SK-N-MC (cell line): ENCODE data around the gene BICDL1.

Source experiments
- DNase-seq: peaks from one replicate; pipeline ENCODE4 v3.0.0-alpha.2; 2011; ENCODE audit warnings: low read depth, low spot score
- H3K27ac ChIP-seq: fragments of 200-600 bp; sonication (generic); 2 replicates; pipeline ENCODE4 v1.5.1; 2016; ENCODE audit warnings: mixed run types
- H3K36me3 ChIP-seq: fragments of 200-600 bp; sonication (generic); 2 replicates; pipeline ENCODE4 v1.6.1; 2017; ENCODE audit warnings: antibody characterized with exemption, low read length, mixed read lengths; ENCODE audit not compliant: insufficient read depth
- H3K4me3 ChIP-seq: fragments of 200-600 bp; sonication (generic); 2 replicates; pipeline ENCODE4 v1.5.1; 2016
- H3K9ac ChIP-seq: fragments of 200-600 bp; sonication (generic); 2 replicates; pipeline ENCODE4 v1.8.0; 2017; ENCODE audit warnings: mixed run types, mixed read lengths; ENCODE audit not compliant: insufficient read length
- H3K9me3 ChIP-seq: fragments of 200-600 bp; sonication (generic); 2 replicates; pipeline ENCODE4 v1.6.1; 2017; ENCODE audit warnings: low read depth, mild to moderate bottlenecking, antibody characterized with exemption, low read length, moderate library complexity, mixed read lengths
- EZH2 ChIP-seq: fragments of 200-600 bp; sonication (generic); IDR thresholded peaks from one replicate; pipeline ENCODE4 v1.6.1; 2017; ENCODE audit warnings: antibody characterized with exemption
- FOXP2 ChIP-seq: optimal IDR thresholded peaks from 2 replicates; pipeline ENCODE3; 2011; ENCODE audit warnings: mild to moderate bottlenecking, moderate library complexity; ENCODE audit not compliant: insufficient read depth; ENCODE audit errors: extremely low read length, control extremely low read depth
- POLR2AphosphoS5 ChIP-seq: IDR thresholded peaks from 2 replicates; pipeline ENCODE4 v1.6.1; 2012; ENCODE audit warnings: mild to moderate bottlenecking, low read depth, low read length, borderline replicate concordance

The BICDL1 gene

DNA sequence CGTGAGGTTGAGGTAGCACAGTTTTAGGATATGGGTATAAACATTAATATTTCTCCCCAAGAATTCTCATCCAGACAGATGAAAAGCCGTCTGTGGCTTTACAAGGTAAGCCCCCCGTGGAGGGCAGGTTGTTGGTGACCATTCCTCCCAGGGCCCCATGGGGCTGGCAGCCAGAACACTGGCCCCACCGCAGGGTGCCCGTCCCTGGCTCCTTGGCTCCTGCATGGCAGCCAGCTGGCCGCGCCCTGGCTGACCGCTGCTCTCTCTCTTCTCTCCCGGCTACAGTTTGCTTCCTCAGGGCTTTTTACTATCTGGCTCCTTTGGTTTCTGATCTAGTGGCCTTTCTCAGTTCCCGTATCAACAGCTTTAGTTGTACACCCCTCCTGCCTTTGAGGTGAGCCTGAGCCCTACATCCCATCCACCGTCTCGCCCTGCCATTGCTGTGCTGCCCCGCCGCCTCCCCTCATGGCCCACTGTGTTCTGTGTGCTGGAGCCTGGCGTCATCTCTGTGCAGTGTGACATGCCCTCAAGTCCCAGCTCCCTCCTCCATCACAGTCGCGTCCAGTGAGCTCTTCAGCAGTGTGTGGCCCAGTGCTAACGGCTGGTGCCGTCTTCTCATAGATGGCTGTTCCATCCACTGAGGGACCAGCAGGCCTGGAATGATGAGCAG, 101.7 kb downstream of the BICDL1 start:
- no peaks in the 10 kb centered on the region for H3K9me3 ChIP-seq
- no peak overlapping the region for H3K4me3 ChIP-seq
- H3K9ac ChIP-seq = no peak overlapping the region
- no peaks in the 10 kb centered on the region for H3K36me3 ChIP-seq
- no peak overlapping the region for H3K27ac ChIP-seq
- no peak for TF ChIP-seq EZH2
- no peak for TF ChIP-seq FOXP2
- TF ChIP-seq POLR2AphosphoS5 = no peak
- no peak for DNase-seq

DNA sequence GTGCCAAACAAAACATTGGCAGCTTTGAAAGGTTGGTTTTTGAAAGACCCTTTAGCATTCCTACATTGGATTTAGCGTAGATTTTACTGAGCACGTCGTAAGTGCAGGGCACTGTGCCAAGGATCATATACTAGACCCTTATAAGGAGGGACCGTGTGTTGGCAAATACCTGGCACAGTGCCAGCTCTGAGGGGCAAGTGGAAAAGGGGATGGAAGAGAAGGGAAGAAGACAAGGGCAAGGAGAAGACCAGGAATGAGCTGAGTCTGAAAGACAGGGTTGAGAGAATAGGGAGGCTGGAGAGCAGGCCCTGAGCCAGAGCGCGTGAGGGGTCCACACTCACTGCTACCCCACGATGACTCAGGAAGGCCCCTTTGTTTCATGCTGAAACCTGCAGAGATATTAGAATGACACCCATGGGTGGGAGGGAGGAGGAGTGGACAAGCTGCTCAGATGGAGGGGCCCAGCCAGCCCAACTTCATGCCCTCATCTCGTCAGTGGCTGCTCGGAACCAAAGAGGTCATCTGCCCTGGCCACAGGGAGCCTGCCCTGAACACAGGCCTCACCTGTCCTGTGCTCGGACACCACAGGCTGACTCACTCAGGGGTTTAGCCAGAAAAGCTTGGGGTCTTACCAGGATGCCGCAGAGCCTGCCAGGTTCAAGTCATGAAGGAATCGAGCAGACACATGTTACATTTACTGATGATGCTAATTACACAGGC, 102.5 kb downstream of the BICDL1 start:
- Histone ChIP-seq H3K36me3 (peaks cover 4% of the 10 kb centered on the region; the same call in 1 of the 2 replicates), H3K9ac (no peak overlapping the region), H3K4me3 (no peak overlapping the region), H3K27ac (no peak overlapping the region), H3K9me3 (no peaks in the 10 kb centered on the region)
- no peak for DNase-seq
- TF ChIP-seq POLR2AphosphoS5 (no peak), FOXP2 (no peak), EZH2 (no peak)

GRCh38 chr12:120092551-120093335, 103.7 kb downstream of the BICDL1 start:
- no peak for TF ChIP-seq EZH2
- DNase-seq = no peak
- Histone ChIP-seq H3K4me3 (no peak overlapping the region), H3K9me3 (no peaks in the 10 kb centered on the region), H3K27ac (no peak overlapping the region), H3K9ac (no peak overlapping the region), H3K36me3 (peaks cover 4% of the 10 kb centered on the region; the same call in 1 of the 2 replicates)

GRCh38 chr12:120093336-120093591, 104.2 kb downstream of the BICDL1 start:
- no peak for TF ChIP-seq FOXP2
- no peak for TF ChIP-seq POLR2AphosphoS5
- Histone ChIP-seq H3K4me3 (no peak overlapping the region), H3K9me3 (no peaks in the 10 kb centered on the region), H3K27ac (no peak overlapping the region), H3K9ac (no peak overlapping the region), H3K36me3 (peaks cover 7% of the 10 kb centered on the region; the same call in 1 of the 2 replicates)
- DNase-seq = no peak

DNA sequence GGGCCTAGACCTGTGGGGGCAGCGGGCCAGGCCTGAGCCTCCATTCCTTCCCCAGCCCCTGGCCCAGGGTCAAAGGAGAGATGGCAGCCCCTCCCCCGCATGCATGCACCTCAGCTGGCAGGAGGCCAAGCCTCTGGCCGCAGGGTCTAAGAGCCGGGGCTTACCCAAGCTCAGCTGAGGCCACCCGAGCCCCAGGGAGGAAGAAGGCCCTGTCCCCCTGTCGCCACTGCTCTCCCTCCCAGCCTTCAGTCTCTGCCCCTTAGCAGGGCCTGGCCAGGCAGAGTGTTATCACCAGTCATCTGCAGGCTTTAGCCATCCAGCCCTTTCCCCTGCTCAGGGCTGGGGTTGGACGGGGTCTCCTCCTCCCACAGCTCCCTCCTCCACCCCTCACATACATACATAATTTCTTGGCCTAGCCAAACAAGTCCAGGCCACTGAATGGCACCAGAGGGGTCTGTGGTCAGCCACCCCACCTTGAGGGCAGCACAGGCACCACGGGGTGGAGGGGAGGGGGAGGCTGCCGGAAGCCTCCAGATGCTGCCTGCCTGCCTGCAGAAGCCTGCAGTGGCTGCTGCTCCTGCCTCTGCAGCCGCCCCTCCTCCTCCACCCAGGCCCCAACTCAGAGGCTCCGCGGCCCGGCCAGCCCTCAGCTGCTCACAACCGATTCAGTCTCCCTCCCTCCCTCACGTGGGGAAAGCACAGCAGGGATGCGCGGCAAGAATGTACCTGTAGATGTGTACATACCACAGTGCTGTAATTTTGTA, 104.7 kb downstream of the BICDL1 start:
- no peak for DNase-seq
- Histone ChIP-seq H3K36me3 (peaks cover 10% of the 10 kb centered on the region; the same call in 1 of the 2 replicates), H3K9me3 (no peaks in the 10 kb centered on the region), H3K9ac (no peak overlapping the region), H3K4me3 (no peak overlapping the region), H3K27ac (no peak overlapping the region)
- TF ChIP-seq POLR2AphosphoS5 (no peak), EZH2 (no peak), FOXP2 (no peak)

GRCh38 chr12:120094485-120094884, 105.4 kb downstream of the BICDL1 start:
- peak overlapping the region; percentile 25; the same call in 1 of the 2 replicates for H3K27ac ChIP-seq
- DNase-seq = no peak
- no peak for TF ChIP-seq POLR2AphosphoS5
- no peak overlapping the region for H3K4me3 ChIP-seq
- no peak overlapping the region for H3K9ac ChIP-seq
- peaks cover 10% of the 10 kb centered on the region; the same call in 1 of the 2 replicates for H3K36me3 ChIP-seq
- H3K9me3 ChIP-seq = no peaks in the 10 kb centered on the region

DNA sequence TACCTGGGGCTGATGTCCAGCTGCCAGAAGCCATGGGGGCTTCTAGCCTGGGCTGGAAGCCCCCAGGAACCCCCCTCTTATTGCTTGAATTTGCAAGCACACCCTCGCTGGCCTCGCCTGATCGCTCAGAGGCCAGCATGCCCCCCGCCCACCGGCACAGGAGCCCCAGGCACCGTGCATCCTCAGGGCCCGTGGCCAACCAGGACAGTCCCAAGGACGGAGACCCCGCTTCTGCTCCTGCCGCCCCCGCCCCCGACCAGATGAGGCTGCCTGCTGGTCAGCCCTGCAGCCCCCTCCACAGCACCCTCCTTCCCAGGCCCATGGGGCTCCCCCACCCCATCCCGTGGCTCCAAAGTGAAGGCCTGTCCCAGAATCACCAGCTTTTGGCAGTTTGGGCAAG, 106.3 kb downstream of the BICDL1 start:
- no peaks in the 10 kb centered on the region for H3K9me3 ChIP-seq
- no peak for DNase-seq
- peaks cover 10% of the 10 kb centered on the region; the same call in 1 of the 2 replicates for H3K36me3 ChIP-seq
- H3K27ac ChIP-seq = no peak overlapping the region
- H3K4me3 ChIP-seq = no peak overlapping the region
- no peak overlapping the region for H3K9ac ChIP-seq
- TF ChIP-seq FOXP2 (no peak), POLR2AphosphoS5 (no peak), EZH2 (no peak)

DNA sequence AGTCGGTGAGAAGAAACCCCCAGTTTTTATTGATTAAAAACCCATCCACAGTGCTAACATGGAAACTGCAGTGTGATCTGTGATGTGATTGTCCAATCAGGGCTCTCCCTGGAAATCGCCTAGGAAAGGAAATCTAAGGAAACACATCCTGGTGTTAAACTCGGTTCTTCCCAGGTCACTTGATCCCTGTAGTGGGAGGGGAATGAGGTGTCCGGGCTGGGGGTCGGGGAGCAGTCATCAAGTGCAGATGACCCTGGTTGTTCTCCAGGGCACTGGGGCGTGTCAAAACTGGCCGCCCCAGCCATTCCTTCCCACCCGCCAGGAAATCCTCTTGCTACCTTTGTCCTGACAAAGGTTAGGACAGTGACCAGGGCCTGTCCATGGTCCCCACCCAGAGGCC, 106.7 kb downstream of the BICDL1 start:
- no peak for TF ChIP-seq POLR2AphosphoS5
- TF ChIP-seq FOXP2 = no peak
- no peak for TF ChIP-seq EZH2
- Histone ChIP-seq H3K4me3 (no peak overlapping the region), H3K9ac (no peak overlapping the region), H3K36me3 (peaks cover 10% of the 10 kb centered on the region; the same call in 1 of the 2 replicates), H3K9me3 (no peaks in the 10 kb centered on the region), H3K27ac (no peak overlapping the region)
- no peak for DNase-seq
